Fibroblast of the aortic adventitia (primary cell): ENCODE measurements around the gene CCDC141. TPM values are rescaled to one million over a fixed set of nuclear protein-coding genes. Genes with fewer than 3 reads are reported as not detected.

Experiments
- DNase-seq: peaks from one replicate; pipeline ENCODE4 v3.0.0-alpha.2; 2010; ENCODE audit warnings: low read depth
- H3K4me3 ChIP-seq: 2 replicates; pipeline ENCODE4 v1.5.1; 2011; ENCODE audit warnings: low read depth, mild to moderate bottlenecking, control low read depth, low read length, moderate library complexity
- total RNA-seq: library from RNA; depleted of rRNA; stranded (reverse); fragments of >200 nt; gene quantifications from 2 replicates; pipeline ENCODE4 v1.2.3, GENCODE V29; 2012; ENCODE audit warnings: low replicate concordance
- TF ChIP-seq, protein P1 (sequence below): IDR thresholded peaks from 2 replicates; pipeline ENCODE4 v1.5.1; 2011; ENCODE audit warnings: mild to moderate bottlenecking, low read length, control low read depth, inconsistent platforms; ENCODE audit not compliant: insufficient read depth

The CCDC141 gene
- total RNA-seq, 1 donor, result 2.7 TPM

DNA sequence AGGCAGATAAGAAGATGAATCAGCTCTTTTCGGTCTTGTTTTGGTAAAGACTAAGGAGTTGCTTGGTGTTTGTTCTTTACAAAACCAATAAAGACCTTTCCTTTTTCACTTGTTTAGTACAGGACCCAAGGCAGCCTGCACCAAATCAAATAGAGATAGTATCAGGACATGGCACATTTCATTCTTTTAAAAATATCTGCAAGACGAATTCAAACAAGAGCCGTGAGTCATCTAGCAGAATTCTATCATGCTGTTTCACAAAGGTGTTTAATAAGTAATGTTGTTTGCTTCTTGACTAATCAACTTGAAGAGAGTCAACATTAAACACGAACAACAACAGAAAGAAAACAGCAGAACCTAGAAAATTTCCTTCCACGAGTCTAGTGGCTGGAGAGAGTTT is 139.9 kb downstream of the CCDC141 start:
- DNase-seq, result no peak
- no peak overlapping the region for H3K4me3 ChIP-seq
- TF ChIP-seq, protein P1, sequence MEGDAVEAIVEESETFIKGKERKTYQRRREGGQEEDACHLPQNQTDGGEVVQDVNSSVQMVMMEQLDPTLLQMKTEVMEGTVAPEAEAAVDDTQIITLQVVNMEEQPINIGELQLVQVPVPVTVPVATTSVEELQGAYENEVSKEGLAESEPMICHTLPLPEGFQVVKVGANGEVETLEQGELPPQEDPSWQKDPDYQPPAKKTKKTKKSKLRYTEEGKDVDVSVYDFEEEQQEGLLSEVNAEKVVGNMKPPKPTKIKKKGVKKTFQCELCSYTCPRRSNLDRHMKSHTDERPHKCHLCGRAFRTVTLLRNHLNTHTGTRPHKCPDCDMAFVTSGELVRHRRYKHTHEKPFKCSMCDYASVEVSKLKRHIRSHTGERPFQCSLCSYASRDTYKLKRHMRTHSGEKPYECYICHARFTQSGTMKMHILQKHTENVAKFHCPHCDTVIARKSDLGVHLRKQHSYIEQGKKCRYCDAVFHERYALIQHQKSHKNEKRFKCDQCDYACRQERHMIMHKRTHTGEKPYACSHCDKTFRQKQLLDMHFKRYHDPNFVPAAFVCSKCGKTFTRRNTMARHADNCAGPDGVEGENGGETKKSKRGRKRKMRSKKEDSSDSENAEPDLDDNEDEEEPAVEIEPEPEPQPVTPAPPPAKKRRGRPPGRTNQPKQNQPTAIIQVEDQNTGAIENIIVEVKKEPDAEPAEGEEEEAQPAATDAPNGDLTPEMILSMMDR, result no peak

DNA sequence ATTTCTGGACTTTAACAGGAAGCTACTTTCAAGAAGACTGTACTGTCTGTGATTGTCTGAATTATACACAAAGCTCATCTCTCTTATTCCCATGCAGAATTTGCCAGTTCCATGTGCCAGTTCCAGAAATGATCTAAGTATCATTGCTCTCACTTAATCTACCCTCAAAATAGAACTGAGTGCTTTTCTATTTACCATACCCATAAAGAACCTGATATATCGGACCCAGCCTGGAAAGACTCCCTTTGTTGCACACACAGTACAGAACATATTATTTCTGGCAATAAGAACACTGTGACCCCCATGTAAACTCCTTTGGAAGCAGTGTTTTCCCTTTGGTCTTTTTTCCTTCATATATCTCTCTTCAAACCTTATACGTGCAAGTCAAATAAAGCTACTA is 140.4 kb downstream of the CCDC141 start:
- no peak overlapping the region for H3K4me3 ChIP-seq
- TF ChIP-seq, protein P1, result no peak
- no peak for DNase-seq

DNA sequence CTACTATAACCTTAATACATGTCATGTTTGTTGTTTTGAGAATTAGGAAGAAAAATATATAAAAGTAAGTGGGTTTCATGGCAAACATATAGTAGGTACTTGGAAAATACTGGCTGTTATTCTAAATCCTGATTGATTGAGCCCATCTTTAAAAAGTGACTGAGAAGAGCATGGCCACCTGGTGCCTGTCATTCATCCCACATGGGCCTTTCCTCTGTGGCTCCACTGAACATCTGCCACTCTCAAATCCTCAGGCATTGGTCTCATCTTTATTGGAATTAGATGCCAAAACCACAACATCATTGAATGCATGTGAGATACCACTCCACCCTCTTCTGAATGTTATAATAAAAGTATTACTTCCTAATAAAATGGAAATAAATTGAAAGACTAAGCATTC is 141.1 kb downstream of the CCDC141 start:
- TF ChIP-seq, protein P1, result no peak
- no peak for DNase-seq
- no peak overlapping the region for H3K4me3 ChIP-seq

DNA sequence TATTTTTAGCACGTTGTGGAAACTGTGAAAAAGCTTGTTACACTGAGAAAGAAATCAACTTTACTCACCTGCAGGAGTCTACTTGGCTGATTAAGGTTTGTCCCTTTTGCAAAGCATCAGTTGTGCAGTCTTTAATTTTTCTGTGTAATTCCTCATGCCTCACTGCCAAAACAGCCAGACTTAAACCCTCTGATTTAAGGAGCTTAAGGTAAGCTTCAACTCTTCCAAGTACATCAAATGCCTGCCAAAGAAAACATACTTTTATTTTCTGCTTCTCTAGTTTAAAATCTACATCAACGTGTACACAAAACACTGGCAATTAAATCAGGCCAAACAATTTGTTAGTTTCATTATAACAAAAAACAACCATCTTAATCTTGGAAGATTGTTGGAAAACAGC is 144.7 kb downstream of the CCDC141 start:
- TF ChIP-seq, protein P1, result no peak
- H3K4me3 ChIP-seq, result no peak overlapping the region
- DNase-seq, result no peak

DNA sequence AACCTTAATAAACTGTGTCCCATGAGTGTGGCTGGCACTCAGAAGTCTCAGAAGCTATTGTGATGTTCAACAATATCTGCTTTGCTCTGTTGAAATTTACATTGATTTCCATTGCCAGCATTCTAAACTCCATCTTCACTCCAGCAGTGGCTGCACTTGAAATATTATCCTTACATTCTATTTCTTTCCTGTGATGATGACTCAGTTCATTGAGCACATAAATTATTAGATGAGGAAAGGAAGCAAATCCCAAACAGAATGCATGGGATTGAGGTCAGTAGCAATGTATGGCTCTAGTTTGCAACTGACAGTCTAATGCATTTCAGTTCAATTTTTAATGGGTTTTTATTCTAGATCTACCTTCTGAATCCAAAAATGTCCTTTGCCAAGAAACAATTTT is 150.3 kb downstream of the CCDC141 start:
- DNase-seq, result no peak
- H3K4me3 ChIP-seq, result no peak overlapping the region
- TF ChIP-seq, protein P1, result no peak

DNA sequence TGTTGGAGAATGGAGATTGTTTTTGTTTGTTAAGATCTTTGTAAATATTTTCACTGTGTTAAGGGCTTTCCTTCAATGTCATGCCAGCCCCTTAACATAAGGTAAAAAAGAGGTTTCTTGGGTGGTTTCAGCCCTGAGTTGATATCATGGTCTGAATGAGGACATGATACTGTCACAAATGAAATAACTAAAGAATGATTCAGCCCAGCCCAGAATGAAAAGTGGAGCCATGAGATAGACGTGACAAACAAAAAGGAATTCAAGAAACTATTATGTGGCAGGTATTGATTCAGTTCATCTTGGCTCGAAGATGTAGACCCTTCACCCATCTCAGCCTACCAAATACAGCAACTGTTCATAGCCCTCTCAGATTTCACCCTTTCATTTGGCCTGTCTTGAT is 154.1 kb downstream of the CCDC141 start:
- no peak overlapping the region for H3K4me3 ChIP-seq
- TF ChIP-seq, protein P1, result no peak
- DNase-seq, result no peak

DNA sequence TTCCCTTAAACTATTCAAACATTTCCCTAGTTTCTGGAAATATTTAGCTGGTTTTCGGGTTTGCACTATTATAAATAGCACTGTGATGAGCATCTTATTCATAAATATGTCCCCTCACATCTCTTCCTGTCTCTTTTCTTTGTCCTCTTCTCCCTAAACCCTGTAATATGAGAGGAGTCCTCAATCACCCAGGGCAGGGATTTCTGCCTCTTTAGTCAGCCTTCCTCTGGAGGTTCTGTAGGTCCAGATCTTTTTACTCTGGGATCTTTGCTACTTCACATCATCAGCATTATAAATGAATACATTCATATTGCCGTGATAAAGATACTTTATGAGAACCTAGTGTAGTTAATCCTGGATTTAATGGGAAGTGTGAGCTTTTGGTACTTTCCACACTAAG is 154.8 kb downstream of the CCDC141 start:
- H3K4me3 ChIP-seq, result no peak overlapping the region
- no peak for DNase-seq
- TF ChIP-seq, protein P1, result no peak
